NCI-H128 (cell line): Measurements from ENCODE around the gene KLRK1.
"Not testable (repeated sequence)": the region's sequence is repeated elsewhere in the genome, so short reads cannot be mapped to it uniquely, and the experiment has no call there.

Experiments used
- DNase-seq: peaks from one replicate; lab custom pipeline; 2025; ENCODE audit not compliant: unreplicated experiment; lab: John Stamatoyannopoulos, UW

KLRK1 gene

DNA sequence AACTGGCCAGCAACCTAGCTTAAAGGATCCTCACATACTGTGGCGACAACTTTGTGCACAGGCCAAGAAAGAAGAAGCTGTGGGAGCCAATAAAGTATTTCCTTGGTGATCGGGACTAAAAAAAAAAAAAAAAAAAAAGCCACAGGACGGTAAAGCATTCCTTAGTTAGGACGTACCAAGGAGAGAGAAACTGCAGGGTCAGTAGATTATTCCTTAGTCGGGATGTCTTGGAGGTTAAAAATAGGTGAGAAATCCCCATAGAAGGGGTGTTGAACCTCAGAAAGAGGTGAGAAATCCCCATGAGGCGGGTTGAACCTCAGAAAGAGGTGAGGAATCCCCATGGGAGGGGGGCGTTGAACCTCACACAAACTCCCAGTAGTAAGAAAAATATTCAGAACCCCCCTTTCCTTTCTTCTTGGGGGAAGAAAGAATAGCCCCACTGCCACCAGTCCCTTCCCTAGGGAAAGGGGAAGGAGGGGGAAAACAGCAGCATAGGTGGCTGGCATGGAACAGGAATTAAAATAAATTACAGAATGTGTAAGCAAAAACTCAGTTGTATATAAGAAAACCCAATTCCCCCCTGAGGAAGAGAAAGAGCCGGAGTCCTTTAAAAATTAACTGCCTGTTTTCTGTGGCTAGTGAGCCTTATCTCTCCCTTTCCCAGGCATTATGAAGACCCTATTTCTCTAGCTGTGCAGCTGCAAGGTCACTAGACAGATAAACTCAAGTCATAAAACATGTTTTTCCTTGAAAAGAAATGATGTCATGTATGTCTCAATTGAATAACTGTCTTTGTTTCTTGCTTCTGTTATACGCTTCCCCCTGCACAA is 26.8 kb downstream of the KLRK1 start:
- no peak for DNase-seq

GRCh38 chr12:10362325-10362724 is 27.5 kb downstream of the KLRK1 start:
- DNase-seq: no peak

DNA sequence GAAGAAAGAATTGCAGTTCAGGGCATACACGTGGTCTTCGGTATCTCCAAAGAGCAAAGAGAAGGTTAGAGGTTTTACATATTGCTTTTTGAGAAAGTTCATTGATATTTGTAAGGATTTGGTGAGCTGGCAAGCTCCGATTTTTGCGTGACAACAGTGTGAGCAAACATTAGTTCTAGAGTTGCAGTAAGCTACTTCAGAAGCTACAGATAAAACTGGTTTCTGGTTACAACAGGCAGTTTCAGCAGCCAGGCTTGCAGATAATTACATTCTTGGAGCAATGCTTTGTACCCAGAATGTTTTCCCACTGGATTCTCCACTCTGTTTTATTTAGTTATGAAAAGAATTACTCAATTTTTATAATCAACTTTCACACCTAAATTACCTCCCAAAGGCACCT is 28.2 kb downstream of the KLRK1 start:
- no peak for DNase-seq

DNA sequence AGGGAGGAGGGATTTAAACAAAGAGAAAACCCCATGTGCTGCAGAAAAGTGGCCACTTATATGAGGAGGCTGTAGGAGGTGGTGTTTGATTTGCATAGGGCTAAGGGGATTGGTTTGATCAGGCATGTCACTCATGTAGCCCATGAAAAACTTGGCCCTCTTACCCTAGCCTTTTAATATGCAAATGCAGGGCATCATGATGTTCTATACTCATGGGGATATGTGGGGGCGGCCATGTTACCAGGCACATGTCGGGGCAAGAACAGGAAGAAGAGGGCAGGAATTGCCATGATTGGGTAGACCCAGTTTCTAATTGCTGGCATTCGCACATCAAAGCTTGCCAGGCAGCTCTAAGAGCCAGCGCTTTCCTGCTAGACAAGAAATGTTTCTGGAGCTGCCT is 28.8 kb downstream of the KLRK1 start:
- DNase-seq: no peak

DNA sequence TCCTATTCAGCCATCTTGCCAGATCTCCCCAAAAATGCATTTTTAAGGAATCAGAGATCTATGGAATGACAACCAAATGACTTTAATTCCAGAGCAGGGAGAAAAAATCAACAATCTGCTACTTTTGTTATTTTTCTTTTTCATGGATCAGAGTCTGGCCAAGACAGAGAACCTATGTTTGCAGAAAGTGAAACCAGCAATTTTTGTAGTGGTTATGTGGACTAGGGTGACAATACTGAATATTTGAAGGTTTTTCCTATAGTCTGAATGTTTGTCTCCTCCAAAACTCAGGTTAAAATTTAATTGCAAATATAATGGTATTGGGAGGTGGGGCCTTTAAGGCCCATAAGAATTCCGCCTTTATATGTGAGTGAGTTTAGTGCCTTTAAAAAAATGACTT is 30.9 kb downstream of the KLRK1 start:
- DNase-seq: no peak

- DNase-seq: no peak
Observed at GRCh38 chr12:10358131-10358530, 31.7 kb downstream of the KLRK1 start.

- no peak for DNase-seq
Observed at GRCh38 chr12:10354502-10354901, 35.3 kb downstream of the KLRK1 start.

- no peak for DNase-seq
Observed at GRCh38 chr12:10354071-10354470, 35.8 kb downstream of the KLRK1 start.

GRCh38 chr12:10351457-10351856 is 38.4 kb downstream of the KLRK1 start:
- not testable (repeated sequence) for DNase-seq

DNA sequence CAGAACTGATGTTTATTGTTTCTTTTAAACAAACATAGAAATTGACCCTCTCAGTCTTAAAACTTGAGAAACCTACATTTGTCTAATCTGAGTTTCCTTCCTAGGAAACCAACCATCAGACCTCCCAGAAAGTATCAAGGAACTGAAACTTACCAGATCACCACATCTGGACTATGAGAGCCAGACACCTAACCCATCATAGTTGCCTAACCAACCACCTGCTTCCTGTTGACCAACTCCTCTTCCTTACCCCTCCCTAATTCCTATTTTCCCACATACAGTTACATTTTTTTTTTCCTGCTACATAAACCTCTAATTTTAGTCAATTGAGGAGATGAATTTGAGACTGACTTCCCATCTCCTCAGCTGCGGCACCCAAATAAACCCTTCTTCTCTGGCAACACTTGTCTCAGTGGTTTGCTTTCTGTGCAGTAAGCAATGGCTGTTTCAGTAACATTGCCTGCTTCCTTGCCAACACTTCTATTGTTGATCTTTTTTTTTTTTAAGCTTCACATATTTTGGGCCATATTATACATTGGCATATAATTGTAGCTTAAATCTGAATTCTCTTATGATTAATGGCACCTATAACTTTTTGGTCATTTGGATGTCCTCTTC is 47.8 kb downstream of the KLRK1 start:
- DNase-seq: no peak

DNA sequence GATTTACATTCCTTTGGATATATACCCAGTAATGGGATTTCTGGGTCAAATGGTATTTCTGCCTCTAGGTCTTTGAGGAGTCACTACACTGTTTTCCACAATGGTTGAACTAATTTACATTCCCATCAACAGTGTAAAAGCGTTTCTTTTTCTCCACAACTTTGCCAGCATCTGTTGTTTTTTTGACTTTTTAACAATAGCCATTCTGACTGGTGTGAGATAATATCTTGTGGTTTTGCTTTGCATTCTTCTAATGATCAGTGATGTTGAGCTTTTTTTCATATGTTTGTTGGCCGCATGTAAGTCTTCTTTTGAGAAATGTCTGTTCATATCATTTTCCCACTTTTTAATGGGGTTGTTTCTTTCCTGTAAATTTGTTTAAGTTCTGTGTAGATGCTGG is 48.9 kb downstream of the KLRK1 start:
- not testable (repeated sequence) for DNase-seq

DNA sequence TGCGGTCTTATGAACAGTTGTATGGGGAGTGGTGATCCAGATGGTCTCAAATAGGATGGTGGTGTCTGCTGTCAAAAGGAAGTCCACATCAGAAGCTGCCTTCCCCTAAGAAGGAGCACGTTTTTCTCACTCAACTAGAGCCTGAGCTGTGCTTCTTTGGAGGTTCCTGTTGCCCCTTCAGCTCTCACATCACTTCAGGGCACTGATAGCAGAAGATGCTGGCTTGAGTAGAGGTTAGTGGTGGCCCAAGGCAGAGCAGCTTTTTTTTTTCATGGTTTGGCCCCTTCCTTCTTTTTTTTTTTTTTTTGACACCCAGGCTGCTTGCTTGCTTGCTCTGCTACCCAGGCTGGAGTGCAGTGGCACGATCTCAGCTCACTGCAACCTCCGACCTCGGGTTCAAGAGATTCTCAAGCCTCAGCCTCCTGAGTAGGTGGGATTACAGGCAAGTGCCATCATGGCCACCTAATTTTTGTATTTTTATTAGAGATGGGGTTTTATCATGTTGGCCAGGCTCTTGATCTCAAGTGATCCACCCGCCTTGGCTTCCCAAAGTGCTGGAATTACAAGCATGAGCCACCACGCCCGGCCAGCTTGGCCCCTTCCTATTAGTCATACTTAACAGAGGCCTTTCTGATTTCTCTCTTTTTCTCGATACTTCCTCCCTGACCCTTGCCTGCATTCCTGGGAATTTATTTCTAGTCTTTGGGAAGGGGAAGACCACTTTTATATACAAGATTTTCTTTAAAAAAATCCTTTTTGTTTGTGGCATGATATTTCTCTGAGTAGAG is 50.6 kb downstream of the KLRK1 start:
- DNase-seq: no peak

DNA sequence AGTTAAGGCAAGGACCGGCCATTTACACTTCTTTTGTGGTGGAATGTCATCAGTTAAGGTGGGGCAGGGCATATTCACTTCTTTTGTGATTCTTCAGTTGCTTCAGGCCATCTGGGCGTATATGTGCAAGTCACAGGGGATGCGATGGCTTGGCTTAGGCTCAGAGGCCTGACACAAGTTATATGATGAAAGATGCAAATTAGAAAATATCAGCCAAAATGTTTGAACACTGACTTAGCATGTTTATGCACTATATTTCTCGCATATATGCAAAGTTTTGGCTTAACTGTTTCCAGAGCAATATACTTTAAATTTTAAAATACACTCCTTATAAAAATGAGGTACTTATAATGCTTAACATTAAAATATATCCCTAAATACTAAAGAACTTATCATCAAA is 51.4 kb downstream of the KLRK1 start:
- DNase-seq: not testable (repeated sequence)

GRCh38 chr12:10336196-10336595 is 53.6 kb downstream of the KLRK1 start:
- DNase-seq: not testable (repeated sequence)

DNA sequence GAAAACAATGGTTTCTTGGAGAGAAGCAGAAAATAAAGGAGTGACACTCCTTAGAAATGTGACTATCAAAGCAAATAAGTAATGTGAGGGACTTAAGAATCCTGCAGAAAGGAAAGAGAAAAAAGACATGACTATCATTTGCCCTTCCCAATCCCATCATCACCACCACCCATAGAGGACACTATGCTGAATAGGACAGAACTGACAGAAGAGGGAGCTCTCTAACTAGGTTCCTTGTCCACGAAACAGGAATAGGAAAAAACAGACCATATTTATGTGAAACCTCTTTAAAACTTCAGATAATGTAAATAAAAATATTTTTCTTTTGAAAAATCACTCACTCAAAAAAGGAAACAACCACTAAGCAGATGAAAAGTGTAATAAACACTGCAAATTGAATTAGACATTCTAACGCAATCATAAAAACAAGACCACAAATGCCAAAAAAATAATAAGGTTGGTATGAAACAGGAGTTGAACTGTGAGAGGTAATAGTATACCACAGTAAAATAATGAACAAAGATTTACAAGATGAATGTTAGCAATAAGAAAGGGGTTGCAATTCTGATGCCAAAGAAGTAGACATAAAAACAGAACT is 58.1 kb downstream of the KLRK1 start:
- no peak for DNase-seq

DNA sequence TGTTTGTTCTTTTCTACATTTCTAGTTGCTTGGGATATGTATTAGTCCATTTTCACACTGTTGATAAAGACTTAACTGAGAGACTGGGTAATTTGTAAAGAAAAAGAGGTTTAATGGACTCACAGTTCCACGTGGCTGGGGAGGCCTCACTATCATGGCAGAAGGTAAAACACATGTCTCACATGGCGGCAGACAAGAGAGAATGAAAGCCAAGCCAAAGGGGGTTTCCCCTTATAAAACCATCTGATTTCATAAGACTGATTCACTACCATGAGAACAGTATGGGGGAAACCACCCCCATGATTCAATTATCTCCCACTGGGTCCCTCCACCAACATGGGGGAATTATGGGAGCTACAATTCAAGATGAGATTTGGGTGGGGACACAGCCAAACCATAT is 61.1 kb downstream of the KLRK1 start:
- DNase-seq: not testable (repeated sequence)
